Measurements from ENCODE around the gene TMEM203.

The TMEM203 gene

GRCh38 chr9:137171149-137171900, 34.1 kb downstream of the TMEM203 start:
- H3K4me3 ChIP-seq (ENCODE audit: low read depth, low read length) = no peak overlapping the region
- TF ChIP-seq CTCF (IDR thresholded peaks at IDR 0.05; ENCODE audit: low read depth, low read length, missing control alignments) = no peak
- in situ Hi-C loops (cut with HindIII; ENCODE audit: low sequenced_read_pairs) = no loop called here
- no peak for DNase-seq (ENCODE audit: low read depth)

- H3K4me3 ChIP-seq (ENCODE audit: low read depth, low read length) = no peak overlapping the region
- no peak for TF ChIP-seq CTCF (IDR thresholded peaks at IDR 0.05; ENCODE audit: low read depth, low read length, missing control alignments)
- in situ Hi-C loops (cut with HindIII; ENCODE audit: low sequenced_read_pairs) = no loop called here
Measured at GRCh38 chr9:137170486-137171148, 34.8 kb downstream of the TMEM203 start.

GRCh38 chr9:137169896-137170358, 35.5 kb downstream of the TMEM203 start, which contains the start of gene LRRC26:
TSS of gene LRRC26 (minus strand) at chr9:137170051. CDS start at chr9:137169943, 108 bp downstream.
- in situ Hi-C loops (cut with HindIII; ENCODE audit: low sequenced_read_pairs) = no loop called here

More at GRCh38 chr9:137170486-137171148, 34.8 kb downstream of the TMEM203 start:
- no peak for DNase-seq (ENCODE audit: low read depth)

GRCh38 chr9:137168904-137169856, 36.3 kb downstream of the TMEM203 start:
- no peak overlapping the region for H3K4me3 ChIP-seq (ENCODE audit: low read depth, low read length)
- in situ Hi-C loops (cut with HindIII; ENCODE audit: low sequenced_read_pairs) = no loop called here
- no peak for DNase-seq (ENCODE audit: low read depth)
- TF ChIP-seq CTCF (IDR thresholded peaks at IDR 0.05; ENCODE audit: low read depth, low read length, missing control alignments) = no peak

More at GRCh38 chr9:137169896-137170358, 35.5 kb downstream of the TMEM203 start, which contains the start of gene LRRC26:
- no peak for DNase-seq (ENCODE audit: low read depth)
- H3K4me3 ChIP-seq (ENCODE audit: low read depth, low read length) = no peak within 1 kb of the TSS
- TF ChIP-seq CTCF (IDR thresholded peaks at IDR 0.05; ENCODE audit: low read depth, low read length, missing control alignments) = no peak

GRCh38 chr9:137168573-137168903, 36.9 kb downstream of the TMEM203 start:
- in situ Hi-C loops (cut with HindIII; ENCODE audit: low sequenced_read_pairs) = no loop called here
- DNase-seq (ENCODE audit: low read depth) = no peak
- no peak for TF ChIP-seq CTCF (IDR thresholded peaks at IDR 0.05; ENCODE audit: low read depth, low read length, missing control alignments)
- no peak overlapping the region for H3K4me3 ChIP-seq (ENCODE audit: low read depth, low read length)

All from astrocyte of the cerebellum (primary cell).